Measurements from ENCODE around the gene TUBB.

The TUBB gene

DNA sequence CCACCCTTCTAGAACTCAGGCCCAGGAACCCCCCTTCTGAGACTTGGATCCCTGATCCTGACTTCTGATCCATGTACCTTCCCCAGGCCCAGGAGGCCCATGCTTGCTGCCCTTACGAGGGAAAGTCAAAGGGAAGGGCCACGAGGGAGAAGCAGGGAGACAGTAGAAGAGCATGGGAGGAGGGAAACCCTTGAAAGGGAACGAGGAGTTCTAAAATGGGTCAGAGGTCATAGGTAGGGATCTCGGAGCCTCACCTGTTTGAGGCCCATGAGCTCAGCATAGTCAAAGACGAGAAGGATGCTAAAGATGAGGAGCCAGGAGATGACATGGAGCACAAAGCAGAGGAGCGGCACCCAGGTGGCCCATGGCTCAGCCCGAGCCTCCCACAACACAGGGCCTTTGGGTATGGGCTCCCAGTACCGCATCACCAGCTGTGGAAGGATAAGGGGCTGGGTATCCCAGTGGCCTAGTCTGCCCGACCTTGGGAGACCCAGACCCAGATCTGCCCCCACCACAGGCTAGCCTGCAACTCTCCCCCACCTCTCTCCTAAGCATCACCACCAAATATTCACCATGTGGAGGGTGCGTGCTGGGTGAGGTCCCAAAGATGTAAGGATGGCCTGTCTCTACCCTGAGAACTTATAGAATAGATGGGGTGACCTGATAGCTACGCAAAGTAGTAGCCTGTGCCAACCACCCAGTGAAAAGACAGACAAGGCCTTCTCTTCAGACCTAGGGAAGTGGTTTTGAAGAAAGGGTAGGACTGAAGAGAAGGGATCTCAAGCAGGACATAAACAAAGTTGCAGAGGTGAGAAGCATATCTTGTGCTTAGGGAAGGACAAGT, 30.9 kb upstream of the TUBB start:
- TF ChIP-seq YY1 (IDR thresholded peaks at IDR 0.05; ENCODE audit: insufficient read depth, insufficient read length) (no peak), ZNF274 (IDR thresholded peaks at IDR 0.05; ENCODE audit: low read depth, low read length) (no peak), SUZ12 (IDR thresholded peaks at IDR 0.05; ENCODE audit: extremely low read depth, insufficient read depth, insufficient read length) (no peak)
- H3K9ac ChIP-seq (ENCODE audit: insufficient read length, low read depth), result peak overlapping the region; percentile 87

DNA sequence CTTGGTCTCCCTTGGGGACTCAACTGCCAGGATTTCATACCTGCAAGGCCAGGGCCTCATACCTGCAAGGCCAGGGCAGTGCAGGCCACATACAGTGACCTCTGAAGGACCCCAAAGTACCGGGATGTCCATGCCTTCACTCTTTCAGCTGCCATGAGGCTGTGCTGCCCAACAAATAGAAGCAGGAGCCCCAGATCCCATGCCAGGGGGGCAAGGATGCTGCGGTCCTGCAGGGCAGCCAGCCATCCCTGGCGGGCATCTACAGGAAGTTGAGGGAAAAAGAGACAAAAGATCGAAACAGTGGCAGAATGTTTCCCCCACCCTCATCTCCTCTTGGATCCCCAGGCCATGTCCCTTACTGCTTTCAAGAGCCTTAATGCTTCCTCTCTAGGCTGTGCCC, 30.2 kb upstream of the TUBB start:
- Histone ChIP-seq H3K4me1 (ENCODE audit: insufficient read depth, insufficient read length) (peaks cover 8% of the 10 kb centered on the region), H3K36me3 (ENCODE audit: insufficient read depth, insufficient read length, low read length) (peaks cover 22% of the 10 kb centered on the region), H3K9me3 (ENCODE audit: insufficient read depth, low read length) (no peaks in the 10 kb centered on the region), H3K4me3 (ENCODE audit: insufficient read length, low read depth) (peak overlapping the region; percentile 63), H3K27me3 (ENCODE audit: insufficient read depth, insufficient read length) (no peaks in the 10 kb centered on the region), H3K9ac (ENCODE audit: insufficient read length, low read depth) (peak overlapping the region; percentile 87)
- no peak for DNase-seq (ENCODE audit: low read depth, low spot score)
- TF ChIP-seq YY1 (IDR thresholded peaks at IDR 0.05; ENCODE audit: insufficient read depth, insufficient read length) (no peak), ZNF274 (IDR thresholded peaks at IDR 0.05; ENCODE audit: low read depth, low read length) (no peak), SUZ12 (IDR thresholded peaks at IDR 0.05; ENCODE audit: extremely low read depth, insufficient read depth, insufficient read length) (no peak)

More for the DNA sequence above, 30.9 kb upstream of the TUBB start:
- Histone ChIP-seq H3K36me3 (ENCODE audit: insufficient read depth, insufficient read length, low read length) (peaks cover 24% of the 10 kb centered on the region), H3K9me3 (ENCODE audit: insufficient read depth, low read length) (no peaks in the 10 kb centered on the region), H3K4me1 (ENCODE audit: insufficient read depth, insufficient read length) (peaks cover 10% of the 10 kb centered on the region), H3K4me3 (ENCODE audit: insufficient read length, low read depth) (peak overlapping the region; percentile 63), H3K27me3 (ENCODE audit: insufficient read depth, insufficient read length) (no peaks in the 10 kb centered on the region)
- DNase-seq (ENCODE audit: low read depth, low spot score), result no peak

DNA sequence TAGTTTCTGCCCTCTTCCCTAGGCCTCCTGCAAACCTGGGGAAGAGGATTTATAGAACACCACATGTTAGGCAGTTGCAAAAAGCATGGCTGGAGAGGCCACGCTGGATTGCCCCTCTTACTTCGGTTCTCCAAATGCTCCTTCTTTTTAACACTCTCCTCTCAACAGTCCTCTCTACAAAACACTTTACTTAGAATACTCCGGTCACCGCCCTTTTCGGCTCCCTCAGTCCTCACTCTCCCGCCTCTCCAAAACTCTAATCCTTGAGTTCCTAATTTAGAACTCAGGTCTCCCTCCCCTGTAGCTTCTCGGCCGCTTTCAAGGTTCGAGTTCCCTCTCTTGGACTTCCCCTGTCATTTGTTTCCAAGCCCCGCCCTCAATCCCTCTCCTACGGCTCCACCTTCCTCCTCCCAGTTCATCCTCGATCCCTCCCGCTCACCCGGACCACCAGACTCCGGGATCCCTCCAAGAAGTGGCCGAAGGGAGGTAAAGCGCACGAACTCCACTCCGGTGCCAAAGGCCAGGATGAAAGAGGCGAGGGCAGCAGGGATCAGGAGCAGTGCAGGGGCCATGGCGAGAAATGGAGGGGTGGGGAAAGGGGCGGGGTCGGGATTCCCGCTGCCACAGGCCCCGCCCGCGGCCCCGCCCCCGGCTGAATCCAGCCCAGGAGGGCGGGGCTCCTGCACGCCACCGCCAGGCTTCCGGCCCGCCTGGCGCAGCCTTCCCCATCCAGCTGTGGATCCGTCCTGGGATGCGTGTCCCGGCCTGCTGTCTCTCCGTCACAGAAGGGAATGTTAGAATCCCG, 29.5 kb upstream of the TUBB start, which contains the start of gene NRM:
NRM (minus strand) TSS at position 582 of the 805 bp plus-strand sequence; CDS start at position 572, 10 bp downstream.
- Histone ChIP-seq H3K4me1 (ENCODE audit: insufficient read depth, insufficient read length) (peaks cover 8% of the 10 kb centered on the region), H3K9me3 (ENCODE audit: insufficient read depth, low read length) (no peaks in the 10 kb centered on the region), H3K36me3 (ENCODE audit: insufficient read depth, insufficient read length, low read length) (peaks cover 16% of the 10 kb centered on the region), H3K27me3 (ENCODE audit: insufficient read depth, insufficient read length) (no peaks in the 10 kb centered on the region), H3K4me3 (ENCODE audit: insufficient read length, low read depth) (peak within 1 kb of the TSS; percentile 63), H3K9ac (ENCODE audit: insufficient read length, low read depth) (peak within 1 kb of the TSS; percentile 87)
- peak; percentile 63 for DNase-seq (ENCODE audit: low read depth, low spot score)
- TF ChIP-seq SUZ12 (IDR thresholded peaks at IDR 0.05; ENCODE audit: extremely low read depth, insufficient read depth, insufficient read length) (no peak), ZNF274 (IDR thresholded peaks at IDR 0.05; ENCODE audit: low read depth, low read length) (no peak), YY1 (IDR thresholded peaks at IDR 0.05; ENCODE audit: insufficient read depth, insufficient read length) (no peak)

DNA sequence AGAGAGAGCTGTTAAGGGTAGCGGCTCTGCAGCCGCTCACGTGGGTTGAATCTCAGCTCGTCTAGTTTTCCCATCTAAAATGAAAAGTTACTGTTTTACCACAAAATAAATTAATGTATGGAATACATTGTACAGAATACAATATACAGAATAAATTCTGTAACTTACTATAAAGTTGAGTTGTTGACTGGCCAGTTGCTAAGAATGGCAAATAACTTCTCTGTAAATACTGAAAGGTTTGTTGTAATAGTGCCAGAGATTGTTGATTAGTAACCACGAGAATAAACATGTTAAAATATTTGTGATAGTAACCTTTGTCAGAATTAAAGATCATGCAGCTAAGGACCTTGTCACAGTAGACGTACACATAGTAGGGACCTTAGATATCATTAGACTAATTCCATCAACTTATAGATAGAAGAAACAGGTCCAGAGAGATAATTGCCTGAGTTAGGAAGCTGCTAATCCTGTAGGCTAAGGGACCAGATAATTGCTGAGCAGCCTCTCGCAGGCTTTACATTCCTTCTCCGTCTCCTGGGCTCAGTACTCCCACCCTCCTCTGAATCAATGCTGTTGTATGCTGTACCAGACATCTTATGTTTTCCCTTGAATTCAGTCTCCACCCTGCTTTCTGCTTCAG, 28.8 kb upstream of the TUBB start:
- DNase-seq (ENCODE audit: low read depth, low spot score), result no peak
- Histone ChIP-seq H3K9ac (ENCODE audit: insufficient read length, low read depth) (peak overlapping the region; percentile 57), H3K36me3 (ENCODE audit: insufficient read depth, insufficient read length, low read length) (peaks cover 14% of the 10 kb centered on the region), H3K4me1 (ENCODE audit: insufficient read depth, insufficient read length) (peaks cover 8% of the 10 kb centered on the region), H3K9me3 (ENCODE audit: insufficient read depth, low read length) (no peaks in the 10 kb centered on the region), H3K4me3 (ENCODE audit: insufficient read length, low read depth) (peak overlapping the region; percentile 16), H3K27me3 (ENCODE audit: insufficient read depth, insufficient read length) (no peaks in the 10 kb centered on the region)
- TF ChIP-seq SUZ12 (IDR thresholded peaks at IDR 0.05; ENCODE audit: extremely low read depth, insufficient read depth, insufficient read length) (no peak), YY1 (IDR thresholded peaks at IDR 0.05; ENCODE audit: insufficient read depth, insufficient read length) (no peak)

DNA sequence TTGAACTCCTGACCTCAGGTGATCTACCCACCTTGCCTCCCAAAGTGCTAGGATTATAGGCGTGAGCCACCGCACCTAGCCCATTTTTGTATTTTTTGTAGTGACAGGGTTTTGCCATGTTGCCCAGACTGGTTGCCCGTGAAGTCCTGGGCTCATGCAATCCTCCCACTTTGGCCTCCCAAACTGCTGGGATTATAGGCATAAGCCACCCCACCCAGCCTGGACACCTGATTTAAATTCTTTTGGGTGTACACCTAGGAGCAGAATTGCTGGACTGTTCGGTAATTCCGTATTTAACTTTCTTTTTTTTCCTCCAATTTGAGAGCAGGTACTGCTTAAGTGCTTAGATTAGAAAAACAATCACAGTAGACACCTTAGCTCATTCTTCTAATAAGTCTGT, 23.7 kb upstream of the TUBB start:
- Histone ChIP-seq H3K9me3 (ENCODE audit: insufficient read depth, low read length) (no peaks in the 10 kb centered on the region), H3K9ac (ENCODE audit: insufficient read length, low read depth) (no peak overlapping the region), H3K4me1 (ENCODE audit: insufficient read depth, insufficient read length) (no peaks in the 10 kb centered on the region), H3K36me3 (ENCODE audit: insufficient read depth, insufficient read length, low read length) (peaks cover 19% of the 10 kb centered on the region), H3K4me3 (ENCODE audit: insufficient read length, low read depth) (no peak overlapping the region), H3K27me3 (ENCODE audit: insufficient read depth, insufficient read length) (no peaks in the 10 kb centered on the region)
- DNase-seq (ENCODE audit: low read depth, low spot score), result no peak
- TF ChIP-seq YY1 (IDR thresholded peaks at IDR 0.05; ENCODE audit: insufficient read depth, insufficient read length), result no peak
- no peak for TF ChIP-seq ZNF274 (IDR thresholded peaks at IDR 0.05; ENCODE audit: low read depth, low read length)
- TF ChIP-seq SUZ12 (IDR thresholded peaks at IDR 0.05; ENCODE audit: extremely low read depth, insufficient read depth, insufficient read length), result no peak

DNA sequence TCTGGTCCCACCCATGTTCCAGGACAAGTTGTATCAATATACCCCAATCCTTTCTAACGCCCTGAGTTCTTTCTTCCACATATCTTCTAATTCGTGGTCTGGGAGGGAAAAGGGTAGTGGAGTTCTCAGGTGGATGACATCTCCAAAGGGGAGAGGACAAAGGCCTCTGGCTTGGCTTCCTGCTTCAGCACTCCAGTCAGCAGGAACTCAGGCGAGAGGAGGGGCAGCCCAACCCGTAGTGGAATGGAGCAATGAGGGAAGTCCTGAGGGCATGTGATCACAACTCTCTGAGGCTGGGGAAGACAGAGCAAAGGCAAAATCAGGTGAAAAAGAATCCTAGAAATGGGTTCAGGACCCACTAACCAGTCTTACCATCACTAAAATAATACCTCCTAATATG, 19.8 kb upstream of the TUBB start:
- peaks cover 55% of the 10 kb centered on the region for H3K36me3 ChIP-seq (ENCODE audit: insufficient read depth, insufficient read length, low read length)
- TF ChIP-seq YY1 (IDR thresholded peaks at IDR 0.05; ENCODE audit: insufficient read depth, insufficient read length), result no peak
- H3K27me3 ChIP-seq (ENCODE audit: insufficient read depth, insufficient read length), result no peaks in the 10 kb centered on the region
- no peaks in the 10 kb centered on the region for H3K9me3 ChIP-seq (ENCODE audit: insufficient read depth, low read length)
- no peak overlapping the region for H3K9ac ChIP-seq (ENCODE audit: insufficient read length, low read depth)
- H3K4me1 ChIP-seq (ENCODE audit: insufficient read depth, insufficient read length), result no peaks in the 10 kb centered on the region
- DNase-seq (ENCODE audit: low read depth, low spot score), result no peak
- no peak overlapping the region for H3K4me3 ChIP-seq (ENCODE audit: insufficient read length, low read depth)

DNA sequence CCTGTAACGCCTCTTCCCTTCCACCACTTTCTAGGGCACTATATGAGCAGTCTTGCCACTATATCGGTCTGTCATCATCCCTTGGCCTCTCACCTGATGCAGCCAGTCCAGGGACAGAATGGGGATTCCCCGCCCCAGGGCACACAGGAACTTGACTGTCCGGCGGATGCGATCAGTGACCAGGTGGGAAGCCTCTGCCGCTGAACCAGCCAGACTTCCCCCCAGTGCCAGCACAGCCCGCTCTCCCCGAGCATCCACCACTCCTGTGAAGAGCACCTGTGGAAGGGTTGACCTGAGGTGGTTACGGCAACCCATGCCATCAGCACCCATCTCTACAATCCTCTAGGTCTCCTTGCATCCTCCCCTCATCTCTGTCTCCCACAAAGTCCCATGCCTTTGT, 17.1 kb upstream of the TUBB start:
- Histone ChIP-seq H3K4me1 (ENCODE audit: insufficient read depth, insufficient read length) (peaks cover 2% of the 10 kb centered on the region), H3K36me3 (ENCODE audit: insufficient read depth, insufficient read length, low read length) (peaks cover 77% of the 10 kb centered on the region), H3K9ac (ENCODE audit: insufficient read length, low read depth) (no peak overlapping the region), H3K27me3 (ENCODE audit: insufficient read depth, insufficient read length) (no peaks in the 10 kb centered on the region), H3K4me3 (ENCODE audit: insufficient read length, low read depth) (no peak overlapping the region), H3K9me3 (ENCODE audit: insufficient read depth, low read length) (no peaks in the 10 kb centered on the region)
- TF ChIP-seq ZNF274 (IDR thresholded peaks at IDR 0.05; ENCODE audit: low read depth, low read length) (no peak), YY1 (IDR thresholded peaks at IDR 0.05; ENCODE audit: insufficient read depth, insufficient read length) (no peak), SUZ12 (IDR thresholded peaks at IDR 0.05; ENCODE audit: extremely low read depth, insufficient read depth, insufficient read length) (no peak)
- no peak for DNase-seq (ENCODE audit: low read depth, low spot score)
